Astrocyte (in vitro differentiated cells and primary cell): ENCODE data around the gene MOCS2. TPM values are rescaled to one million over a fixed set of nuclear protein-coding genes. Genes with fewer than 3 reads are reported as not detected.

Source experiments
- DNase-seq: peaks from one replicate; pipeline ENCODE4 v3.0.0-alpha.2; 2010; ENCODE audit warnings: low read depth
- FAIRE-seq: peaks from 2 replicates; lab custom pipeline; 2011; peaks lifted over from hg19 to GRCh38; lab: Jason Lieb, UNC
- H2AFZ ChIP-seq: 2 replicates; pipeline ENCODE4 v1.6.0; 2012; ENCODE audit warnings: low read depth, low read length, inconsistent platforms
- H3K27ac ChIP-seq: 2 replicates; pipeline ENCODE4 v1.5.1; 2011; ENCODE audit warnings: low read depth, low read length, inconsistent platforms
- H3K27me3 ChIP-seq: 2 replicates; pipeline ENCODE4 v1.6.0; 2011; ENCODE audit warnings: low read length, inconsistent platforms; ENCODE audit not compliant: insufficient read depth
- H3K36me3 ChIP-seq: 2 replicates; pipeline ENCODE4 v1.5.1; 2011; ENCODE audit warnings: low read length, inconsistent platforms; ENCODE audit not compliant: insufficient read depth
- H3K4me1 ChIP-seq: 2 replicates; pipeline ENCODE4 v1.5.1; 2011; ENCODE audit warnings: low read length, inconsistent platforms; ENCODE audit not compliant: insufficient read depth
- H3K4me2 ChIP-seq: 2 replicates; pipeline ENCODE4 v1.6.0; 2012; ENCODE audit warnings: low read length, inconsistent platforms
- H3K4me3 ChIP-seq: 2 replicates; pipeline ENCODE4 v1.5.1; 2011; ENCODE audit warnings: low read depth, mild to moderate bottlenecking, low read length, inconsistent platforms; ENCODE audit not compliant: insufficient read depth
- H3K79me2 ChIP-seq: 2 replicates; pipeline ENCODE4 v1.6.0; 2012; ENCODE audit warnings: mild to moderate bottlenecking, low read length, inconsistent platforms; ENCODE audit not compliant: insufficient read depth
- H3K9ac ChIP-seq: 2 replicates; pipeline ENCODE4 v1.6.0; 2012; ENCODE audit warnings: mild to moderate bottlenecking, low read length, inconsistent platforms
- H3K9me3 ChIP-seq: 2 replicates; pipeline ENCODE4 v1.5.1; 2012; ENCODE audit warnings: low read depth, mild to moderate bottlenecking, low read length, inconsistent platforms; ENCODE audit not compliant: insufficient read depth
- H4K20me1 ChIP-seq: 2 replicates; pipeline ENCODE4 v1.6.0; 2012; ENCODE audit warnings: low read length, inconsistent platforms; ENCODE audit not compliant: insufficient read depth
- H3K27ac Mint-ChIP-seq: one replicate; pipeline ENCODE4 v1.8.0; 2021; ENCODE audit warnings: mild to moderate bottlenecking, mixed read lengths; ENCODE audit not compliant: unreplicated experiment
- H3K27me3 Mint-ChIP-seq: one replicate; pipeline ENCODE4 v1.8.0; 2021; ENCODE audit warnings: low read depth, mixed read lengths; ENCODE audit not compliant: unreplicated experiment
- H3K36me3 Mint-ChIP-seq: one replicate; pipeline ENCODE4 v1.8.0; 2021; ENCODE audit warnings: low read depth, mixed read lengths; ENCODE audit not compliant: unreplicated experiment
- H3K4me1 Mint-ChIP-seq: one replicate; pipeline ENCODE4 v1.8.0; 2021; ENCODE audit warnings: low read depth, mixed read lengths; ENCODE audit not compliant: unreplicated experiment
- H3K4me3 Mint-ChIP-seq: one replicate; pipeline ENCODE4 v1.8.0; 2021; ENCODE audit warnings: mild to moderate bottlenecking, moderate library complexity, mixed read lengths; ENCODE audit not compliant: unreplicated experiment
- H3K9me3 Mint-ChIP-seq: one replicate; pipeline ENCODE4 v1.8.0; 2021; ENCODE audit warnings: mild to moderate bottlenecking, mixed read lengths; ENCODE audit not compliant: unreplicated experiment
- CTCF ChIP-seq: IDR thresholded peaks from 2 replicates; pipeline ENCODE4 v1.5.1; 2011; ENCODE audit warnings: low read depth, mild to moderate bottlenecking, inconsistent platforms, low read length, moderate library complexity; ENCODE audit not compliant: insufficient read depth
- EZH2 ChIP-seq: IDR thresholded peaks from 2 replicates; pipeline ENCODE4 v1.6.1; 2012; ENCODE audit warnings: mild to moderate bottlenecking, low read length, inconsistent platforms; ENCODE audit not compliant: insufficient read depth
- total RNA-seq: library from RNA; stranded (reverse); gene quantifications from 2 replicates; pipeline ENCODE4 v1.2.1, GENCODE V29; 2021

Gene MOCS2
- total RNA-seq, 1 donor from 2014 or later = 42.7 TPM

GRCh38 chr5:53114988-53115387, 5.4 kb upstream of the MOCS2 start:
- H3K79me2 ChIP-seq = no peaks in the 10 kb centered on the region
- H3K27me3 Mint-ChIP-seq = no peaks in the 10 kb centered on the region
- no peak overlapping the region for H3K9ac ChIP-seq
- no peak for FAIRE-seq
- H3K36me3 ChIP-seq = no peaks in the 10 kb centered on the region
- no peak overlapping the region for H3K4me3 ChIP-seq
- H3K4me1 Mint-ChIP-seq = peaks cover 6% of the 10 kb centered on the region
- H3K27ac ChIP-seq = no peak overlapping the region
- H3K4me2 ChIP-seq = no peak overlapping the region
- no peaks in the 10 kb centered on the region for H3K4me1 ChIP-seq
- TF ChIP-seq EZH2 = no peak
- TF ChIP-seq CTCF = peak; percentile 30
- H3K9me3 ChIP-seq = no peaks in the 10 kb centered on the region
- H3K27ac Mint-ChIP-seq = no peak overlapping the region
- DNase-seq = no peak
- no peaks in the 10 kb centered on the region for H3K36me3 Mint-ChIP-seq
- no peaks in the 10 kb centered on the region for H3K9me3 Mint-ChIP-seq
- no peak overlapping the region for H3K4me3 Mint-ChIP-seq
- H3K27me3 ChIP-seq = no peaks in the 10 kb centered on the region
- H2AFZ ChIP-seq = no peak overlapping the region
- no peaks in the 10 kb centered on the region for H4K20me1 ChIP-seq

GRCh38 chr5:53113947-53114346, 4.4 kb upstream of the MOCS2 start:
- Histone ChIP-seq H4K20me1 (no peaks in the 10 kb centered on the region), H3K27me3 (no peaks in the 10 kb centered on the region)
- peaks cover 6% of the 10 kb centered on the region for H3K4me1 Mint-ChIP-seq

More at GRCh38 chr5:53113947-53114346, 4.4 kb upstream of the MOCS2 start:
- Mint-ChIP-seq H3K4me3 (no peak overlapping the region), H3K27me3 (no peaks in the 10 kb centered on the region), H3K9me3 (no peaks in the 10 kb centered on the region), H3K36me3 (no peaks in the 10 kb centered on the region), H3K27ac (no peak overlapping the region)
- no peak overlapping the region for H2AFZ ChIP-seq
- H3K36me3 ChIP-seq = no peaks in the 10 kb centered on the region
- no peak overlapping the region for H3K9ac ChIP-seq
- DNase-seq = no peak
- H3K27ac ChIP-seq = no peak overlapping the region
- H3K9me3 ChIP-seq = no peaks in the 10 kb centered on the region
- H3K4me3 ChIP-seq = no peak overlapping the region
- H3K79me2 ChIP-seq = peaks cover 3% of the 10 kb centered on the region
- no peak for FAIRE-seq
- no peaks in the 10 kb centered on the region for H3K4me1 ChIP-seq
- TF ChIP-seq EZH2 = no peak
- TF ChIP-seq CTCF = no peak
- no peak overlapping the region for H3K4me2 ChIP-seq
